ENCODE measurements around the gene WIPF1.
A peak's percentile ranks its signal among the peaks of the same experiment; 100 is the strongest.

Gene WIPF1

GRCh38 chr2:174555998-174556397 lies 41.6 kb downstream of the WIPF1 start:
- TF ChIP-seq BCL11B (tag by site-specific recombination; IDR thresholded peaks at IDR 0.05; ENCODE audit: low read depth) = no peak
- TF ChIP-seq SETDB1 (IDR thresholded peaks at IDR 0.05; ENCODE audit: insufficient read length, low read length) = no peak
- TF ChIP-seq GLI2 (tag by site-specific recombination; IDR thresholded peaks at IDR 0.05; ENCODE audit: borderline replicate concordance, low read depth) = no peak
- no peak for TF ChIP-seq ZSCAN16 (tag by site-specific recombination; IDR thresholded peaks at IDR 0.05)
- no peak for TF ChIP-seq ZNF324 (tag by site-specific recombination; IDR thresholded peaks at IDR 0.05)
- TF ChIP-seq ZNF24 (tag by site-specific recombination; IDR thresholded peaks at IDR 0.05) = no peak
- H3K36me3 ChIP-seq (ENCODE audit: control insufficient read depth in 2 of 2, insufficient read depth in 1 of 2, low read length in 2 of 2) = no peaks in the 10 kb centered on the region
- ChIA-PET POLR2A (interaction anchor here (1.0 kb wide), 1 partner anchor 308 kb away, joined by 3 read pairs; the partner anchor contains the start of gene OLA1), CTCF (interaction anchor here (0.7 to 1.1 kb wide), 2 partner anchors 9 to 803 kb away, joined by 6 to 9 read pairs; no protein-coding TSS in a partner anchor)
- H3K4me3 ChIP-seq (ENCODE audit: low read depth, low read length) = no peak overlapping the region
- H3K4me1 ChIP-seq (ENCODE audit: control insufficient read depth, insufficient read depth, low read length) = no peaks in the 10 kb centered on the region
- no peaks in the 10 kb centered on the region for H3K9me3 ChIP-seq (ENCODE audit: control insufficient read depth, insufficient read depth, low read depth, low read length)
- H3K27ac ChIP-seq (ENCODE audit: extremely low read depth, low read depth, low read length) = no peak overlapping the region

GRCh38 chr2:174554529-174555150 lies 43.0 kb downstream of the WIPF1 start:
- ChIA-PET CTCF (interaction anchor here (0.6 to 1.1 kb wide), 7 partner anchors 8 to 116 kb away, joined by 3 to 6 read pairs (median 4); no protein-coding TSS in a partner anchor), POLR2A (no interaction called here)
- Histone ChIP-seq H3K4me1 (ENCODE audit: control insufficient read depth, insufficient read depth, low read length) (no peaks in the 10 kb centered on the region), H3K4me3 (ENCODE audit: low read depth, low read length) (no peak overlapping the region), H3K9me3 (ENCODE audit: control insufficient read depth, insufficient read depth, low read depth, low read length) (no peaks in the 10 kb centered on the region), H3K36me3 (ENCODE audit: control insufficient read depth in 2 of 2, insufficient read depth in 1 of 2, low read length in 2 of 2) (no peaks in the 10 kb centered on the region), H3K27ac (ENCODE audit: extremely low read depth, low read depth, low read length) (no peak overlapping the region)
- TF ChIP-seq ZNF585B (tag by site-specific recombination; IDR thresholded peaks at IDR 0.05) (no peak), ZNF76 (tag by site-specific recombination; IDR thresholded peaks at IDR 0.05; ENCODE audit: borderline replicate concordance, low read depth) (no peak), ZNF302 (tag by site-specific recombination; IDR thresholded peaks at IDR 0.05; ENCODE audit: low read depth) (no peak), ZNF658 (tag by site-specific recombination; IDR thresholded peaks at IDR 0.05) (no peak), YY1 (tag by site-specific recombination; IDR thresholded peaks at IDR 0.05) (no peak), ZNF610 (tag by site-specific recombination; IDR thresholded peaks at IDR 0.05; ENCODE audit: borderline replicate concordance) (no peak), SETDB1 (IDR thresholded peaks at IDR 0.05; ENCODE audit: insufficient read length, low read length) (no peak), IKZF3 (tag by site-specific recombination; IDR thresholded peaks at IDR 0.05) (no peak), ZNF544 (tag by site-specific recombination; IDR thresholded peaks at IDR 0.05) (no peak), ZNF561 (tag by site-specific recombination; IDR thresholded peaks at IDR 0.05; ENCODE audit: borderline replicate concordance) (no peak), GLI2 (tag by site-specific recombination; IDR thresholded peaks at IDR 0.05; ENCODE audit: borderline replicate concordance, low read depth) (no peak), ZNF529 (tag by site-specific recombination; IDR thresholded peaks at IDR 0.05; ENCODE audit: insufficient replicate concordance) (no peak), HOXD13 (CRISPR knock-in tag; IDR thresholded peaks at IDR 0.05; ENCODE audit: borderline replicate concordance) (no peak), ZXDB (tag by site-specific recombination; IDR thresholded peaks at IDR 0.05) (no peak), ZNF433 (tag by site-specific recombination; IDR thresholded peaks at IDR 0.05; ENCODE audit: low read depth) (no peak), ZSCAN18 (tag by site-specific recombination; IDR thresholded peaks at IDR 0.05) (no peak)

GRCh38 chr2:174553811-174554493 lies 43.7 kb downstream of the WIPF1 start:
- no peak overlapping the region for H3K4me3 ChIP-seq (ENCODE audit: low read depth, low read length)
- POLR2A ChIA-PET = no interaction called here
- no peaks in the 10 kb centered on the region for H3K4me1 ChIP-seq (ENCODE audit: control insufficient read depth, insufficient read depth, low read length)
- no peaks in the 10 kb centered on the region for H3K36me3 ChIP-seq (ENCODE audit: control insufficient read depth in 2 of 2, insufficient read depth in 1 of 2, low read length in 2 of 2)
- no peaks in the 10 kb centered on the region for H3K9me3 ChIP-seq (ENCODE audit: control insufficient read depth, insufficient read depth, low read depth, low read length)
- H3K27ac ChIP-seq (ENCODE audit: extremely low read depth, low read depth, low read length) = no peak overlapping the region
- CTCF ChIA-PET = interaction anchor here (0.6 kb wide), 2 partner anchors 105 to 116 kb away, joined by 4 read pairs; no protein-coding TSS in a partner anchor
- TF ChIP-seq ZNF184 (tag by site-specific recombination; IDR thresholded peaks at IDR 0.05) = no peak
- TF ChIP-seq ZNF133 (tag by site-specific recombination; IDR thresholded peaks at IDR 0.05) = peak; percentile 75
